ENCODE measurements around the gene SART3. TPM values are rescaled to one million over a fixed set of nuclear protein-coding genes. Genes with fewer than 3 reads are reported as not detected.

Gene SART3, protein sequence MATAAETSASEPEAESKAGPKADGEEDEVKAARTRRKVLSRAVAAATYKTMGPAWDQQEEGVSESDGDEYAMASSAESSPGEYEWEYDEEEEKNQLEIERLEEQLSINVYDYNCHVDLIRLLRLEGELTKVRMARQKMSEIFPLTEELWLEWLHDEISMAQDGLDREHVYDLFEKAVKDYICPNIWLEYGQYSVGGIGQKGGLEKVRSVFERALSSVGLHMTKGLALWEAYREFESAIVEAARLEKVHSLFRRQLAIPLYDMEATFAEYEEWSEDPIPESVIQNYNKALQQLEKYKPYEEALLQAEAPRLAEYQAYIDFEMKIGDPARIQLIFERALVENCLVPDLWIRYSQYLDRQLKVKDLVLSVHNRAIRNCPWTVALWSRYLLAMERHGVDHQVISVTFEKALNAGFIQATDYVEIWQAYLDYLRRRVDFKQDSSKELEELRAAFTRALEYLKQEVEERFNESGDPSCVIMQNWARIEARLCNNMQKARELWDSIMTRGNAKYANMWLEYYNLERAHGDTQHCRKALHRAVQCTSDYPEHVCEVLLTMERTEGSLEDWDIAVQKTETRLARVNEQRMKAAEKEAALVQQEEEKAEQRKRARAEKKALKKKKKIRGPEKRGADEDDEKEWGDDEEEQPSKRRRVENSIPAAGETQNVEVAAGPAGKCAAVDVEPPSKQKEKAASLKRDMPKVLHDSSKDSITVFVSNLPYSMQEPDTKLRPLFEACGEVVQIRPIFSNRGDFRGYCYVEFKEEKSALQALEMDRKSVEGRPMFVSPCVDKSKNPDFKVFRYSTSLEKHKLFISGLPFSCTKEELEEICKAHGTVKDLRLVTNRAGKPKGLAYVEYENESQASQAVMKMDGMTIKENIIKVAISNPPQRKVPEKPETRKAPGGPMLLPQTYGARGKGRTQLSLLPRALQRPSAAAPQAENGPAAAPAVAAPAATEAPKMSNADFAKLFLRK
- total RNA-seq = 100 to 1,000 TPM in 1 of 7 donors, 10 to 100 TPM in 6; 61.4 to 118 (median 72.1) TPM
- 10 to 100 TPM; 13.1 to 19.8 (median 14.6) TPM for polyA plus RNA-seq
- long read RNA-seq, donor 1, partial matches to known transcripts = 0 of 1 reads
- long read RNA-seq, donor 1, other reads (novel, unspliced or antisense) = 0 of 1 reads
- long read RNA-seq, donor 2, full-length matches to known transcripts = 2 of 2 reads
- long read RNA-seq, donor 2, partial matches to known transcripts = 0 of 2 reads
- long read RNA-seq, donor 2, other reads (novel, unspliced or antisense) = 0 of 2 reads

DNA sequence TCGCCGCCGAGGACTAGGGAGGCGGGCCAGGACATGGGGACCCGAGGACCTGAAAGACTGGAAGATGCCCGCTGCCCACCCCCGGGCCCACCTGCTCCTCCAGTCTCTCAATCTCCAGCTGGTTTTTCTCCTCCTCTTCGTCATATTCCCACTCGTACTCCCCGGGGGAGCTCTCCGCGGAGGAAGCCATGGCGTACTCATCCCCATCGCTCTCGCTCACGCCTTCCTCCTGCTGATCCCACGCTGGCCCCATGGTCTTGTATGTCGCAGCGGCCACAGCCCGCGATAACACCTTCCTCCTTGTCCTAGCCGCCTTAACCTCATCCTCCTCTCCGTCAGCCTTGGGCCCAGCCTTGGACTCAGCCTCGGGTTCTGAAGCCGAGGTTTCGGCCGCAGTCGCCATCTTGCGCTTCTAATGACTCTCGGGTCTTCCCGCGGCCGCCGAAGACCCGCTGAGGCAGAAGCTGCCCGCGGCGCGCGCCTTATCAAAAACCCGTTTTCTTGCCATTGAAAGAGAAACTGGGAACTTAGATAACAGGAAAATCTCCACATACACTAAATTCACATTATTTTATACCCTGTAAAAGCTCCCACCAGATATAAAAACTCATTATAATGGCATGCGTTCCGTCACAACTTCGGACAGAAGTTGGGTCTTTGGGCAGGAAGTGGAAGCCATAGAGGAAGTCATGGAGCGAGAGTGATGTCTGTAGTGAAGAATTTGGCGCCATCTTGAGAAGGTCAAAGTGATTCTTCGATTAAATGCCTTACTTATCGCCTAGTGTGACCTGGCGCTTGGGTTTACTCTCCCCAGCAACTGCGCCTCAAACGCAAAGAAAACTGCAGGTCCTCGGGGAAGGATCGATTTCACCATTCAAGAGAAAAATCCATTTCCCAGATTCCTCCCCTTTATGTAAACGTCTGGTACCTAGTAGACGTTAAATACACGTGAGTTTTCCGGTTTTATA is at the start of gene SART3:
Gene SART3, minus strand, starts transcription at position 422 of the 968 bp plus-strand sequence. Its CDS starts 19 bp downstream, at position 403.
- peak within 1 kb of the TSS; percentile 90 to 98 (median 94) for H3K27ac ChIP-seq
- TF ChIP-seq POLR2A (IDR thresholded peaks at IDR 0.05) (peak in 1 of 3 donors; percentile 19), POLR2AphosphoS5 (IDR thresholded peaks at IDR 0.05) (peak; percentile 81 to 96 (median 91)), CTCF (IDR thresholded peaks at IDR 0.05 in 8 of 11, conservative IDR thresholded peaks at IDR 0.05 in 3 of 11) (no peak)
- no peaks in the 10 kb centered on the region for H3K27me3 ChIP-seq (replicated peaks in 1 of 7)
- H3K4me3 ChIP-seq = peak within 1 kb of the TSS; percentile 67 to 99 (median 92)
- intact Hi-C loops (cut with DNase I; ENCODE audit: low total_unique reads) = loop anchor here (10.0 kb wide), 2 partner anchors 104 to 534 kb away; partner anchors contain the start of genes ALKBH2 and UNG
- peaks cover 4 to 46% (median 25%) of the 10 kb centered on the region in 6 donors for H3K36me3 ChIP-seq
- DNase-seq = peak; percentile 95
- peaks cover 53 to 89% (median 78%) of the 10 kb centered on the region in 6 donors for H3K4me1 ChIP-seq
- WGBS, 5 donors = 0% methylated on average over 53 to 57 of the region's 57 CpGs
- no peaks in the 10 kb centered on the region for H3K9me3 ChIP-seq

DNA sequence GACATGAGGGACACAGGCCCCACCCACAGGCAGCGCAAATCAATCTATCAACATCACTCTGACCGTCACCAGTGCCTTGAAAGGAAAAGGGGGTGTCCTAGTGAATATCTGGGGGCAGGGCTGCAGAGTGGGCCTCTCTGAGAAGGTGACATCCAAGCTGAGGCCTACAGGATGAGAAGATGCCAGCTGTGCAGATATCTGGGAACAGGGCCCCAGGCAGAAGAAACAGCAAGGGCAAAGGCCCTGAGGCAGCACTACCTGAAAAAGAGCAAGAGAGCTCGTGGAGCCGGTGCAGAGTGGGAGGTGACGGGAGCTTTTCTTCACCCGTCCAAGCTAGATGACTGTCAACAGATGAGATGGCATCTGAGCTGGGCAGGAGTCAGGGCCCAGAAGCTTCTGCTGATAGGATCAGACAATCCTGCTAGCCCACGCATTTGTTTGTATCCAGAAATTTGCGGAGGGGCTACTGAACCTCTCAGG is 49.4 kb upstream of the SART3 start:
- Histone ChIP-seq H3K27ac (peak overlapping the region in 3 of 8 donors; percentile 7 to 59 (median 31)), H3K4me1 (peaks cover 3 to 41% (median 22%) of the 10 kb centered on the region in 6 donors), H3K36me3 (no peaks in the 10 kb centered on the region), H3K9me3 (peaks cover 0 to under 1% (median 0%) of the 10 kb centered on the region in 8 donors), H3K4me3 (no peak overlapping the region), H3K27me3 (replicated peaks in 1 of 7) (peaks cover 0 to 13% (median 0%) of the 10 kb centered on the region in 7 donors)
- 90 to 95% (median 91%) methylated on average over 8 of the region's 8 CpGs for WGBS, 5 donors
- TF ChIP-seq POLR2A (IDR thresholded peaks at IDR 0.05) (no peak), CTCF (IDR thresholded peaks at IDR 0.05 in 8 of 11, conservative IDR thresholded peaks at IDR 0.05 in 3 of 11) (no peak), POLR2AphosphoS5 (IDR thresholded peaks at IDR 0.05) (no peak)
- intact Hi-C loops (cut with DNase I; ENCODE audit: low total_unique reads) = no loop called here
- DNase-seq = no peak
